ENCODE data around the gene GSTM4. TPM values are rescaled to one million over a fixed set of nuclear protein-coding genes. Genes with fewer than 3 reads are reported as not detected.

Gene GSTM4
- total RNA-seq (2014; rRNA removed; shearing (Covaris generic)) (8.6 and 12.8 TPM in 2 replicates), polyA plus RNA-seq (2016; fragmentation: Nextera tagmentation; extraction: Ambion mirVana) (12.9 and 17.3 TPM in 2 replicates)
- long read RNA-seq, transcript GSTM4-204 (8 exons, 1,412 nt): major isoform, 6 of 9 reads
- long read RNA-seq, partial matches to known transcripts: 1 of 9 reads
- long read RNA-seq, other reads (novel, unspliced or antisense): 0 of 9 reads

DNA sequence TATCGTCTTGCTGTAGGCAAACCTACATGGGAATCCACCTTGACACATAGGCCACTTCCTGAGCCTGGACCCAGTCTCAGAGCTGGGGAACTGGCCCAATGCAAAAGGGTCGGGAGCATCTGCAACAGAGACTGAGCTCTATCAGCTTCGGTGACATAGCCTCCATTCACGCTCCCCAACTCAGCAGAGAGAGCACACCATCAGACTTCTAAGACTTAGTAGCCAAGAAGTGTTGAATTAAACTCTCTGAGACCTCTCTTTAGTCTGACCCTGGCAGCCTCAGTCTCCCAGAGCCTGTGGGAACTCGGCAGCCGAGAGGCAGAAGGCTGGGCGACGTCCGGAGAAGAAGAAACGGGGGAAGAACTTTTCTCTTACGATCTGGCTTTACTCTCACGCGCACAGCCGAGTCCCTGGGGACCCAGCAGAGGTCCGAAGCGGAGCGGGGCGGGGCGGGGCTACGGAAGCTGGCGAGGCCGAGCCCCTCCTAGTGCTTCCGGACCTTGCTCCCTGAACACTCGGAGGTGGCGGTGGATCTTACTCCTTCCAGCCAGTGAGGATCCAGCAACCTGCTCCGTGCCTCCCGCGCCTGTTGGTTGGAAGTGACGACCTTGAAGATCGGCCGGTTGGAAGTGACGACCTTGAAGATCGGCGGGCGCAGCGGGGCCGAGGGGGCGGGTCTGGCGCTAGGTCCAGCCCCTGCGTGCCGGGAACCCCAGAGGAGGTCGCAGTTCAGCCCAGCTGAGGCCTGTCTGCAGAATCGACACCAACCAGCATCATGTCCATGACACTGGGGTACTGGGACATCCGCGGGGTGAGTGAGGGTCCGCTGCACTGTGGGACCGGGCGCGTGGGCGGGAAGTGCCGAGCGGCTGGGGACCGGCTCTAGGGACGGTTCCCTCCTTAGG lies at the start of gene GSTM4:
TSS of gene GSTM4 (plus strand) at position 485 of the 905 bp plus-strand sequence. CDS start at position 776, 291 bp downstream.
- Histone ChIP-seq H3K9me2 (ENCODE audit: insufficient read depth) (no peaks in the 10 kb centered on the region), H3K79me2 (replicated peaks; ENCODE audit: insufficient read depth) (no peaks in the 10 kb centered on the region), H3K36me3 (ENCODE audit: insufficient read depth) (no peaks in the 10 kb centered on the region), H2AFZ (peak within 1 kb of the TSS; percentile 100), H3K27me3 (ENCODE audit: insufficient read depth) (peaks cover 18% of the 10 kb centered on the region), H4K20me1 (replicated peaks; ENCODE audit: insufficient read depth) (no peaks in the 10 kb centered on the region; the same call in 1 of the 2 replicates), H3K4me2 (peak within 1 kb of the TSS; percentile 86), H3K4me3 (peak within 1 kb of the TSS; percentile 82), H3K27ac (ENCODE audit: low read depth) (peak within 1 kb of the TSS; percentile 77; the same call in 1 of the 2 replicates), H3F3A (replicated peaks; ENCODE audit: low read depth) (peaks cover 6% of the 10 kb centered on the region), H3K4me1 (ENCODE audit: insufficient read depth) (peaks cover 10% of the 10 kb centered on the region; the same call in 1 of the 2 replicates)
- peaks cover 11% of the 10 kb centered on the region for H3K4me1 Mint-ChIP-seq
- peak within 1 kb of the TSS; percentile 41; the same call in 1 of the 2 replicates for H3K27ac Mint-ChIP-seq
- peak within 1 kb of the TSS; percentile 91 for H3K4me3 Mint-ChIP-seq
- ATAC-seq (peak; percentile 95), DNase-seq (ENCODE audit: low spot score) (peak; percentile 94)
- no peaks in the 10 kb centered on the region for H3K36me3 Mint-ChIP-seq (ENCODE audit: low read depth)
- no peaks in the 10 kb centered on the region for H3K9me3 Mint-ChIP-seq
- peaks cover 9% of the 10 kb centered on the region for H3K27me3 Mint-ChIP-seq (ENCODE audit: insufficient read depth, low read depth, poor library complexity)
- TF ChIP-seq, protein P1, sequence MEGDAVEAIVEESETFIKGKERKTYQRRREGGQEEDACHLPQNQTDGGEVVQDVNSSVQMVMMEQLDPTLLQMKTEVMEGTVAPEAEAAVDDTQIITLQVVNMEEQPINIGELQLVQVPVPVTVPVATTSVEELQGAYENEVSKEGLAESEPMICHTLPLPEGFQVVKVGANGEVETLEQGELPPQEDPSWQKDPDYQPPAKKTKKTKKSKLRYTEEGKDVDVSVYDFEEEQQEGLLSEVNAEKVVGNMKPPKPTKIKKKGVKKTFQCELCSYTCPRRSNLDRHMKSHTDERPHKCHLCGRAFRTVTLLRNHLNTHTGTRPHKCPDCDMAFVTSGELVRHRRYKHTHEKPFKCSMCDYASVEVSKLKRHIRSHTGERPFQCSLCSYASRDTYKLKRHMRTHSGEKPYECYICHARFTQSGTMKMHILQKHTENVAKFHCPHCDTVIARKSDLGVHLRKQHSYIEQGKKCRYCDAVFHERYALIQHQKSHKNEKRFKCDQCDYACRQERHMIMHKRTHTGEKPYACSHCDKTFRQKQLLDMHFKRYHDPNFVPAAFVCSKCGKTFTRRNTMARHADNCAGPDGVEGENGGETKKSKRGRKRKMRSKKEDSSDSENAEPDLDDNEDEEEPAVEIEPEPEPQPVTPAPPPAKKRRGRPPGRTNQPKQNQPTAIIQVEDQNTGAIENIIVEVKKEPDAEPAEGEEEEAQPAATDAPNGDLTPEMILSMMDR (conservative IDR thresholded peaks at IDR 0.05; ENCODE audit: low read depth in 2 of 2): 0 out of 4 replicates have a peak, but pooled peaks of 1 of the 2 experiments have one; percentile 5
- no peak for TF ChIP-seq NANOG (IDR thresholded peaks at IDR 0.05; ENCODE audit: borderline replicate concordance)
- peak; percentile 53 for TF ChIP-seq CREB1 (CRISPR knock-in tag; IDR thresholded peaks at IDR 0.05; ENCODE audit: low read depth)

DNA sequence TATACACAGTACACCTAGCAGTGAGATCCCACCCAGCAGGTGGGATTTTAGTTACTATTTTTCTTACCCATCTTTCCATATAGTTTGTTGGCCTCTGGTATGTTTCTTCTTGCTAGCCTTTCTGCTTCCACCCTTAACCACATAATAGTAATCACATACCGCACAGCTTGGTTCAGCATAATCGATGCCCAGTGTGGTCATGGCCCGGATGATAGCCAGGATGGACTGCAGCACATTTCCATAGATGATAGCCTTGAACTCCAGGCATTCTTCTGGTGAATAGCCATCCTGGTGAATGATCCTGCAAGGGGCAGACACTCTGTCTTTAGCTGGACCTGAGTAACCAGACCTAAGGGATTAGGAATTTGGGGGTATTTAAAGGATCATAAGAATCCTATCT lies 46.0 kb upstream of the GSTM4 start:
- Histone ChIP-seq H2AFZ (no peak overlapping the region), H3K36me3 (ENCODE audit: insufficient read depth) (no peaks in the 10 kb centered on the region), H3K27me3 (ENCODE audit: insufficient read depth) (no peaks in the 10 kb centered on the region), H3K4me1 (ENCODE audit: insufficient read depth) (peaks cover 23% of the 10 kb centered on the region), H3K79me2 (replicated peaks; ENCODE audit: insufficient read depth) (no peaks in the 10 kb centered on the region), H3F3A (replicated peaks; ENCODE audit: low read depth) (no peaks in the 10 kb centered on the region), H3K4me2 (no peak overlapping the region), H3K27ac (ENCODE audit: low read depth) (no peak overlapping the region), H4K20me1 (replicated peaks; ENCODE audit: insufficient read depth) (no peaks in the 10 kb centered on the region), H3K9me2 (ENCODE audit: insufficient read depth) (peaks cover 13% of the 10 kb centered on the region; the same call in 1 of the 2 replicates), H3K4me3 (no peak overlapping the region)
- Mint-ChIP-seq H3K27ac (no peak overlapping the region), H3K27me3 (ENCODE audit: insufficient read depth, low read depth, poor library complexity) (no peaks in the 10 kb centered on the region), H3K9me3 (no peaks in the 10 kb centered on the region), H3K36me3 (ENCODE audit: low read depth) (no peaks in the 10 kb centered on the region), H3K4me1 (peaks cover 23% of the 10 kb centered on the region; the same call in 2 of the 3 replicates), H3K4me3 (no peak overlapping the region)
- no peak for DNase-seq (ENCODE audit: low spot score)
- no peak for TF ChIP-seq POLR2AphosphoS5 (IDR thresholded peaks at IDR 0.05; ENCODE audit: low read depth)
- no peak for TF ChIP-seq EZH2phosphoT487 (IDR thresholded peaks at IDR 0.05; ENCODE audit: unreplicated experiment)
- no peak for TF ChIP-seq JUNB (IDR thresholded peaks at IDR 0.05; ENCODE audit: unreplicated experiment)
- TF ChIP-seq, protein P2, sequence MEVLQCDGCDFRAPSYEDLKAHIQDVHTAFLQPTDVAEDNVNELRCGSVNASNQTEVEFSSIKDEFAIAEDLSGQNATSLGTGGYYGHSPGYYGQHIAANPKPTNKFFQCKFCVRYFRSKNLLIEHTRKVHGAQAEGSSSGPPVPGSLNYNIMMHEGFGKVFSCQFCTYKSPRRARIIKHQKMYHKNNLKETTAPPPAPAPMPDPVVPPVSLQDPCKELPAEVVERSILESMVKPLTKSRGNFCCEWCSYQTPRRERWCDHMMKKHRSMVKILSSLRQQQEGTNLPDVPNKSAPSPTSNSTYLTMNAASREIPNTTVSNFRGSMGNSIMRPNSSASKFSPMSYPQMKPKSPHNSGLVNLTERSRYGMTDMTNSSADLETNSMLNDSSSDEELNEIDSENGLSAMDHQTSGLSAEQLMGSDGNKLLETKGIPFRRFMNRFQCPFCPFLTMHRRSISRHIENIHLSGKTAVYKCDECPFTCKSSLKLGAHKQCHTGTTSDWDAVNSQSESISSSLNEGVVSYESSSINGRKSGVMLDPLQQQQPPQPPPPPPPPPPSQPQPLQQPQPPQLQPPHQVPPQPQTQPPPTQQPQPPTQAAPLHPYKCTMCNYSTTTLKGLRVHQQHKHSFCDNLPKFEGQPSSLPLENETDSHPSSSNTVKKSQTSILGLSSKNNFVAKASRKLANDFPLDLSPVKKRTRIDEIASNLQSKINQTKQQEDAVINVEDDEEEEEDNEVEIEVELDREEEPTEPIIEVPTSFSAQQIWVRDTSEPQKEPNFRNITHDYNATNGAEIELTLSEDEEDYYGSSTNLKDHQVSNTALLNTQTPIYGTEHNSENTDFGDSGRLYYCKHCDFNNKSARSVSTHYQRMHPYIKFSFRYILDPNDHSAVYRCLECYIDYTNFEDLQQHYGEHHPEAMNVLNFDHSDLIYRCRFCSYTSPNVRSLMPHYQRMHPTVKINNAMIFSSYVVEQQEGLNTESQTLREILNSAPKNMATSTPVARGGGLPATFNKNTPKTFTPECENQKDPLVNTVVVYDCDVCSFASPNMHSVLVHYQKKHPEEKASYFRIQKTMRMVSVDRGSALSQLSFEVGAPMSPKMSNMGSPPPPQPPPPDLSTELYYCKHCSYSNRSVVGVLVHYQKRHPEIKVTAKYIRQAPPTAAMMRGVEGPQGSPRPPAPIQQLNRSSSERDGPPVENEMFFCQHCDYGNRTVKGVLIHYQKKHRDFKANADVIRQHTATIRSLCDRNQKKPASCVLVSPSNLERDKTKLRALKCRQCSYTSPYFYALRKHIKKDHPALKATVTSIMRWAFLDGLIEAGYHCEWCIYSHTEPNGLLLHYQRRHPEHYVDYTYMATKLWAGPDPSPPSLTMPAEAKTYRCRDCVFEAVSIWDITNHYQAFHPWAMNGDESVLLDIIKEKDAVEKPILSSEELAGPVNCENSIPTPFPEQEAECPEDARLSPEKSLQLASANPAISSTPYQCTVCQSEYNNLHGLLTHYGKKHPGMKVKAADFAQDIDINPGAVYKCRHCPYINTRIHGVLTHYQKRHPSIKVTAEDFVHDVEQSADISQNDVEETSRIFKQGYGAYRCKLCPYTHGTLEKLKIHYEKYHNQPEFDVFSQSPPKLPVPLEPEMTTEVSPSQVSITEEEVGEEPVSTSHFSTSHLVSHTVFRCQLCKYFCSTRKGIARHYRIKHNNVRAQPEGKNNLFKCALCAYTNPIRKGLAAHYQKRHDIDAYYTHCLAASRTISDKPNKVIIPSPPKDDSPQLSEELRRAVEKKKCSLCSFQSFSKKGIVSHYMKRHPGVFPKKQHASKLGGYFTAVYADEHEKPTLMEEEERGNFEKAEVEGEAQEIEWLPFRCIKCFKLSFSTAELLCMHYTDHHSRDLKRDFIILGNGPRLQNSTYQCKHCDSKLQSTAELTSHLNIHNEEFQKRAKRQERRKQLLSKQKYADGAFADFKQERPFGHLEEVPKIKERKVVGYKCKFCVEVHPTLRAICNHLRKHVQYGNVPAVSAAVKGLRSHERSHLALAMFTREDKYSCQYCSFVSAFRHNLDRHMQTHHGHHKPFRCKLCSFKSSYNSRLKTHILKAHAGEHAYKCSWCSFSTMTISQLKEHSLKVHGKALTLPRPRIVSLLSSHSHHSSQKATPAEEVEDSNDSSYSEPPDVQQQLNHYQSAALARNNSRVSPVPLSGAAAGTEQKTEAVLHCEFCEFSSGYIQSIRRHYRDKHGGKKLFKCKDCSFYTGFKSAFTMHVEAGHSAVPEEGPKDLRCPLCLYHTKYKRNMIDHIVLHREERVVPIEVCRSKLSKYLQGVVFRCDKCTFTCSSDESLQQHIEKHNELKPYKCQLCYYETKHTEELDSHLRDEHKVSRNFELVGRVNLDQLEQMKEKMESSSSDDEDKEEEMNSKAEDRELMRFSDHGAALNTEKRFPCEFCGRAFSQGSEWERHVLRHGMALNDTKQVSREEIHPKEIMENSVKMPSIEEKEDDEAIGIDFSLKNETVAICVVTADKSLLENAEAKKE (CRISPR knock-in tag; IDR thresholded peaks at IDR 0.05): no peak
- no peak for TF ChIP-seq ZNF331 (CRISPR knock-in tag; IDR thresholded peaks at IDR 0.05; ENCODE audit: low read depth)
- TF ChIP-seq, protein P3, sequence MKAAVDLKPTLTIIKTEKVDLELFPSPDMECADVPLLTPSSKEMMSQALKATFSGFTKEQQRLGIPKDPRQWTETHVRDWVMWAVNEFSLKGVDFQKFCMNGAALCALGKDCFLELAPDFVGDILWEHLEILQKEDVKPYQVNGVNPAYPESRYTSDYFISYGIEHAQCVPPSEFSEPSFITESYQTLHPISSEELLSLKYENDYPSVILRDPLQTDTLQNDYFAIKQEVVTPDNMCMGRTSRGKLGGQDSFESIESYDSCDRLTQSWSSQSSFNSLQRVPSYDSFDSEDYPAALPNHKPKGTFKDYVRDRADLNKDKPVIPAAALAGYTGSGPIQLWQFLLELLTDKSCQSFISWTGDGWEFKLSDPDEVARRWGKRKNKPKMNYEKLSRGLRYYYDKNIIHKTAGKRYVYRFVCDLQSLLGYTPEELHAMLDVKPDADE (IDR thresholded peaks at IDR 0.05): no peak
- no peak for TF ChIP-seq EZH2 (IDR thresholded peaks at IDR 0.05; ENCODE audit: low read depth, unreplicated experiment)
- TF ChIP-seq STAT1 (IDR thresholded peaks at IDR 0.05; ENCODE audit: unreplicated experiment): no peak
- no peak for ATAC-seq
